ENCODE data around the gene UBE2D2.
"Not testable (repeated sequence)": the region's sequence is repeated elsewhere in the genome, so short reads cannot be mapped to it uniquely, and the experiment has no call there.

DNA sequence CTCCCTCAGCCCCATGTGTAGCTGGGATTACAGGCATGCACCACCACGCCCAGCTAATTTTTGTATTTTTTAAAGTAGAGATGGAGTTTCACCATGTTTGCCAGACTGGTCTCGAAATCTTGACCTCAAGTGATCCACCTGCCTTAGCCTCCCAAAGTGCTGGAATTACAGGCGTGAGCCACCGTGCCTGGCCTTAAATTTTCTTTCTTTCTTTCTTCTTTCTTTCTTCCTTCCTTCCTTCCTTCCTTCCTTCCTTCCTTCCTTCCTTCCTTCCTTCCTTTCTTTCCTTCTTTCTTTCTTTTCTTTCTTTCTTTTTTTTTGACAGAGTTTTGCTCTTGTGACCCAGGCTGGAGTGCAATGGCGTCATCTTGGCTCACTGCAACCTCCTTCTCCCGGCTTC lies 14.5 kb upstream of the UBE2D2 start:
- not testable (repeated sequence) for TF ChIP-seq CTCF, POLR2AphosphoS5, EP300 (IDR thresholded peaks at IDR 0.05)

All from upper lobe of left lung (tissue), 4 donors.